Measurements from ENCODE around the gene COQ2.

DNA sequence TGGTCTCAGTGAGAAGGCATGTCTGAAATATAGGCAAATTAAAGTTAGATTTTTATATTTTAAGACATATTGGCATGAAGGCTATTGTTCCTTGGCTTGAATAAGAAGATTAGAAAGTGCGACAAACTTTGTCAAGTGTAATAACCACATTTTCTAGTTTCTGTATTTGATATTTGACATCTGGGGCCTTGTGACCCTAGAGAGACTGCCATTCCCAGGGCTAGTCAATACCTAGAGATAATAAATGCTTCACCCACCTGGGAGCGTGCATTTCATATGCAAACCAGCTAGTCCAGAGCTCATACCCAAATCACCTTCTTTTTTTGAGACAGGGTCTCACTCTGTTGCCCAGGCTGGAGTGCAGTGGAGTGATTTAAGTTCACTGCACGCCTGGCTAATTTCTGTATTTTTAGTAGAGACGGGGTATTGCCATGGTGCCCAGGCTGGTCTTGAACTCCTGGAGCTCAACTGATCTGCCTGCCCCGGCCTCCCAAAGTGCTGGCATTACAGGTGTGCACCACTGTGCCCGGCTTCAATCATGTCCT lies 62.6 kb downstream of the COQ2 start:
- TF ChIP-seq, protein P1, sequence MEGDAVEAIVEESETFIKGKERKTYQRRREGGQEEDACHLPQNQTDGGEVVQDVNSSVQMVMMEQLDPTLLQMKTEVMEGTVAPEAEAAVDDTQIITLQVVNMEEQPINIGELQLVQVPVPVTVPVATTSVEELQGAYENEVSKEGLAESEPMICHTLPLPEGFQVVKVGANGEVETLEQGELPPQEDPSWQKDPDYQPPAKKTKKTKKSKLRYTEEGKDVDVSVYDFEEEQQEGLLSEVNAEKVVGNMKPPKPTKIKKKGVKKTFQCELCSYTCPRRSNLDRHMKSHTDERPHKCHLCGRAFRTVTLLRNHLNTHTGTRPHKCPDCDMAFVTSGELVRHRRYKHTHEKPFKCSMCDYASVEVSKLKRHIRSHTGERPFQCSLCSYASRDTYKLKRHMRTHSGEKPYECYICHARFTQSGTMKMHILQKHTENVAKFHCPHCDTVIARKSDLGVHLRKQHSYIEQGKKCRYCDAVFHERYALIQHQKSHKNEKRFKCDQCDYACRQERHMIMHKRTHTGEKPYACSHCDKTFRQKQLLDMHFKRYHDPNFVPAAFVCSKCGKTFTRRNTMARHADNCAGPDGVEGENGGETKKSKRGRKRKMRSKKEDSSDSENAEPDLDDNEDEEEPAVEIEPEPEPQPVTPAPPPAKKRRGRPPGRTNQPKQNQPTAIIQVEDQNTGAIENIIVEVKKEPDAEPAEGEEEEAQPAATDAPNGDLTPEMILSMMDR (IDR thresholded peaks at IDR 0.05) = no peak
- TF ChIP-seq POLR2A (IDR thresholded peaks at IDR 0.05) = no peak

All from ovary (tissue), 3 donors.